Stimulated activated naive CD8-positive, alpha-beta T cell treated with anti-CD3 and anti-CD28 coated beads, Interleukin-15, amount 100 ng/mL, for 72 hours (primary cell): ENCODE results near the gene KRTAP10-3.

Source experiments
- ATAC-seq: fragments of 150-1000 bp; cut with Tn5 transposase; 2 replicates; pipeline ENCODE4 v1.10.0; 2021; ENCODE audit warnings: mild to moderate bottlenecking, moderate library complexity
- DNase-seq, 2 donors: peaks; one replicate each; pipeline ENCODE4 v3.0.0; 2021 to 2022
- H3K27ac Mint-ChIP-seq, 2 donors: one replicate each; pipeline ENCODE4 v1.8.0; 2022; ENCODE audit warnings: mild to moderate bottlenecking in 2 of 2, mixed read lengths in 2 of 2, moderate library complexity in 2 of 2
- H3K27me3 Mint-ChIP-seq: one replicate; pipeline ENCODE4 v1.8.0; 2022; ENCODE audit warnings: mixed read lengths
- H3K4me1 Mint-ChIP-seq: one replicate; pipeline ENCODE4 v1.8.0; 2022; ENCODE audit warnings: mild to moderate bottlenecking, mixed read lengths
- H3K4me3 Mint-ChIP-seq, 2 donors: one replicate each; pipeline ENCODE4 v1.8.0; 2022; ENCODE audit warnings: mild to moderate bottlenecking in 2 of 2, mixed read lengths in 2 of 2, moderate library complexity in 1 of 2
- H3K9me3 Mint-ChIP-seq, 2 donors: one replicate each; pipeline ENCODE4 v1.8.0; 2022; ENCODE audit warnings: mixed read lengths in 2 of 2

Gene KRTAP10-3

DNA sequence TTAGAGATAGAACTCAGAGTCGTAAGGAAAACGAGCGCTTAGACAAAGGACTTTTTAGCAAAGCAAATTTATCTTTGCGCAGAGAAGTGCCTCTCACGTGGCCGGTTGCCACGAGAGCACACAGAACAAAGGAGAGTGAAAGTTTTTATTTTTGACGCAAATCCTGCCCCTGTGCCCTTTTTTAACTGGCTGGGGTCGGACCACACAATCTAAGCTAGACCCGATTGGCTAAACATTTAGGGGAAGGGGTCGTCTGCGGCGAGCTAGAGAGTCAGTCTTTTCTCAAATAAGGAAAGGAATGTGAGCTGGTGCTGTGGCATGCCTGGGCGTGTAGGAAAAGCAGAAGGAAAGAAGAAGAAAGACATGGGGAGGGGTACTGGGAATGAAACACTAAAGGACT lies 9.7 kb downstream of the KRTAP10-3 start:
- Mint-ChIP-seq H3K9me3 (peaks cover 28 to 36% of the 10 kb centered on the region in 2 donors), H3K27me3 (no peaks in the 10 kb centered on the region), H3K4me3 (no peak overlapping the region), H3K27ac (no peak overlapping the region), H3K4me1 (peaks cover 22% of the 10 kb centered on the region)
- ATAC-seq (no peak), DNase-seq (no peak)

GRCh38 chr21:44548381-44548780 lies 10.2 kb downstream of the KRTAP10-3 start:
- Mint-ChIP-seq H3K27ac (no peak overlapping the region), H3K4me3 (peak overlapping the region in 1 of 2 donors; percentile 87)

GRCh38 chr21:44547656-44548331 lies 10.8 kb downstream of the KRTAP10-3 start:
- peaks cover 22% of the 10 kb centered on the region for H3K4me1 Mint-ChIP-seq
- H3K4me3 Mint-ChIP-seq, result peak overlapping the region; percentile 83 to 87
- DNase-seq (peak in 1 of 2 donors; percentile 35), ATAC-seq (peak; percentile 88)
- peak overlapping the region; percentile 85 to 98 for H3K27ac Mint-ChIP-seq
- H3K9me3 Mint-ChIP-seq, result peaks cover 21 to 30% of the 10 kb centered on the region in 2 donors
- H3K27me3 Mint-ChIP-seq, result no peaks in the 10 kb centered on the region

More at GRCh38 chr21:44548381-44548780, 10.2 kb downstream of the KRTAP10-3 start:
- DNase-seq (no peak), ATAC-seq (no peak)
- no peaks in the 10 kb centered on the region for H3K27me3 Mint-ChIP-seq
- H3K4me1 Mint-ChIP-seq, result peaks cover 22% of the 10 kb centered on the region
- H3K9me3 Mint-ChIP-seq, result peaks cover 26 to 36% of the 10 kb centered on the region in 2 donors

DNA sequence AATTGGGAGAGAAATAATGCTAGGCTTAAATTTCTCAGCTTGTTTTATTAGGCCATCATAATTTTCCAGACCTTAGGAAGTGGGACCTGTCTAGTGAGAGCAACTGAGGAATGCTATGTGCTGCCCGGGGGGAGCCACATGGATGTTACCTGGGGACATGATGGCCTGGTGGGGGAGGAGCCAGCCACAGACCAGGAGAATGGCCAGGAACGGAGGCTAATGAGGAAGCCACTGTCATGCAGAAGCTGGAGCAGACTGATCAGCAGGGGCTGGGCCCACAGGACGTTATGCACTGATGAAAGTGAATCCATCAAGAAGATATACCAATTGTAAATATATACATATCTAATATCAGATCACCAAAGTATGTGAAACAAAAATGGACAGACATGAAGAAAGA lies 14.0 kb downstream of the KRTAP10-3 start:
- ATAC-seq (no peak), DNase-seq (no peak)
- Mint-ChIP-seq H3K4me1 (peaks cover 18% of the 10 kb centered on the region), H3K9me3 (peaks cover 20 to 27% of the 10 kb centered on the region in 2 donors), H3K4me3 (no peak overlapping the region), H3K27ac (no peak overlapping the region), H3K27me3 (no peaks in the 10 kb centered on the region)

DNA sequence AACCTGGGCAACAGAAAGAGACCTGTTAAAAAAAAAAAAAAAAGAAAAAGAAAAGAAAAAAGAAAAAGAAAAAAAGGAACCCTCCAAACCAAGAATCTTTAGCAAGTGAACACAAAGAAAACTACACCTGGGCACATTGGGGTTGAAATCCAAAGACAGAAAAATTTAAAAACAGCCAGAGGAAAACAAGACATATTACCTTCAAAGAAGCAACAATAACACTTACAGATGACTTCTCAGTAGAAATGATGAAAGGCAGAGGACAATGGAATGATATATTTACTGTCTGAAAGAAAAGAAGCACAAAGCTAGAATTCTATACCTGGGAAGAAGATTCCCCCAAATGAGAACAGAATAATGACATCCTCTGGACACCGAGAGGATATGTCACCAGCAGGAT lies 15.9 kb downstream of the KRTAP10-3 start:
- ATAC-seq (no peak), DNase-seq (no peak)
- Mint-ChIP-seq H3K27ac (no peak overlapping the region), H3K4me3 (no peak overlapping the region), H3K4me1 (peaks cover 9% of the 10 kb centered on the region), H3K27me3 (no peaks in the 10 kb centered on the region), H3K9me3 (peaks cover 20% of the 10 kb centered on the region in 2 donors)

GRCh38 chr21:44540741-44541288 lies 17.8 kb downstream of the KRTAP10-3 start:
- Mint-ChIP-seq H3K27ac (no peak overlapping the region), H3K27me3 (no peaks in the 10 kb centered on the region), H3K4me1 (no peaks in the 10 kb centered on the region), H3K9me3 (peaks cover 5 to 6% of the 10 kb centered on the region in 2 donors), H3K4me3 (no peak overlapping the region)
- DNase-seq, result no peak
- ATAC-seq, result no peak

GRCh38 chr21:44539991-44540666 lies 18.5 kb downstream of the KRTAP10-3 start, which contains the start of gene KRTAP10-1:
Gene KRTAP10-1, minus strand, starts transcription at chr21:44540195. Its CDS starts 45 bp downstream, at chr21:44540150.
- DNase-seq (no peak), ATAC-seq (no peak)
- Mint-ChIP-seq H3K27me3 (no peaks in the 10 kb centered on the region), H3K27ac (peak within 1 kb of the TSS in 1 of 2 donors; percentile 59), H3K4me1 (no peaks in the 10 kb centered on the region), H3K9me3 (no peaks in the 10 kb centered on the region), H3K4me3 (no peak within 1 kb of the TSS)

- Mint-ChIP-seq H3K27me3 (no peaks in the 10 kb centered on the region), H3K9me3 (no peaks in the 10 kb centered on the region), H3K27ac (no peak overlapping the region), H3K4me3 (no peak overlapping the region), H3K4me1 (no peaks in the 10 kb centered on the region)
- ATAC-seq (no peak), DNase-seq (peak in 1 of 2 donors; percentile 5)
Observed at GRCh38 chr21:44539046-44539445, 19.5 kb downstream of the KRTAP10-3 start.

- peak in 1 of 2 donors; percentile 4 for DNase-seq
- no peaks in the 10 kb centered on the region for H3K4me1 Mint-ChIP-seq
- H3K27me3 Mint-ChIP-seq, result no peaks in the 10 kb centered on the region
- no peak for ATAC-seq
- H3K9me3 Mint-ChIP-seq, result no peaks in the 10 kb centered on the region
- peak overlapping the region in 1 of 2 donors; percentile 48 for H3K27ac Mint-ChIP-seq
- H3K4me3 Mint-ChIP-seq, result no peak overlapping the region
Observed at GRCh38 chr21:44537930-44538911, 20.4 kb downstream of the KRTAP10-3 start.

DNA sequence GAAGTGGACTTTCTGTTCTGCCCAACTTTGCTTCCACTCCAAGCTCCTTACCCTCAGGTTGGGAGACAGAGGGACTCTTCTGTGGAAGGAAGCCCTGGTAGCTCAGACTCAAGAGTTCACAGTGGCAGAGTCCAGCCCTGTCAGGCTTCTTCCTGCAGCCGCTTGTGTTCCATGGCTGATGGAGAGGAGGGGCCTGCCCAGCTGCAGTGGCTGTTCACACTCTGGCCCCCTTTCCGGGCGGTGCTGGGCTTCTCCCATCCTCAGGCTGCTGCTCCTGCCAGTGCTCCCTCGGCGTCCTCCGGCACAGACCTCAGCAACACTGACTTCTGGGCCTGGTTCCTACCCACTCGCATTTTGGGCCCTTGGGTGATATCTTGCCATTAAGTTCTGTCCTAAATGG lies 22.6 kb downstream of the KRTAP10-3 start:
- no peak overlapping the region for H3K27ac Mint-ChIP-seq
- no peak overlapping the region for H3K4me3 Mint-ChIP-seq
- no peak for ATAC-seq
- DNase-seq, result peak in 1 of 2 donors; percentile 6
- no peaks in the 10 kb centered on the region for H3K9me3 Mint-ChIP-seq
- H3K27me3 Mint-ChIP-seq, result no peaks in the 10 kb centered on the region
- H3K4me1 Mint-ChIP-seq, result no peaks in the 10 kb centered on the region

DNA sequence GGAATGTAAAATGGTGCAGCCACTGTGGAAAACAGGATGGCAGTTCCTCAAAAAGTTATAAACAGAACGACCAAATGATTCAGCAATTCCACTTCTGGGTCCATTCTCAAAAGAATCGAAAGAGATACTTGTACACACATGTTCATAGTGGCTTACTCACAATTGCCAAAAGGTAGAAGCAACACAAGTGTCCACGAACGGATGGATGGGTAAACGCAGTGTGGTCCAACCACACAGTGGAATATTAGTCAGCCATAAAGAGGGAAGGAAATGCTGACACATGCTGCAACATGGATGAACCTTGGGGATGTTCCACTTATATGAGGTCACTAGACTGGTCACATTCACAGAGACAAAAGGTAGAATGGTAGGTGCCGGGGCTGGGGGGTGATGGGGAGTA lies 23.9 kb downstream of the KRTAP10-3 start:
- H3K4me3 Mint-ChIP-seq, result no peak overlapping the region
- no peaks in the 10 kb centered on the region for H3K27me3 Mint-ChIP-seq
- H3K9me3 Mint-ChIP-seq, result no peaks in the 10 kb centered on the region
- peak overlapping the region in 1 of 2 donors; percentile 52 for H3K27ac Mint-ChIP-seq
- peak; percentile 39 for ATAC-seq
- H3K4me1 Mint-ChIP-seq, result no peaks in the 10 kb centered on the region
- no peak for DNase-seq

- Mint-ChIP-seq H3K27me3 (no peaks in the 10 kb centered on the region), H3K4me1 (no peaks in the 10 kb centered on the region), H3K9me3 (no peaks in the 10 kb centered on the region), H3K4me3 (no peak overlapping the region), H3K27ac (no peak overlapping the region)
- DNase-seq, result no peak
- peak; percentile 15 for ATAC-seq
Observed at GRCh38 chr21:44533891-44534627, 24.5 kb downstream of the KRTAP10-3 start.

DNA sequence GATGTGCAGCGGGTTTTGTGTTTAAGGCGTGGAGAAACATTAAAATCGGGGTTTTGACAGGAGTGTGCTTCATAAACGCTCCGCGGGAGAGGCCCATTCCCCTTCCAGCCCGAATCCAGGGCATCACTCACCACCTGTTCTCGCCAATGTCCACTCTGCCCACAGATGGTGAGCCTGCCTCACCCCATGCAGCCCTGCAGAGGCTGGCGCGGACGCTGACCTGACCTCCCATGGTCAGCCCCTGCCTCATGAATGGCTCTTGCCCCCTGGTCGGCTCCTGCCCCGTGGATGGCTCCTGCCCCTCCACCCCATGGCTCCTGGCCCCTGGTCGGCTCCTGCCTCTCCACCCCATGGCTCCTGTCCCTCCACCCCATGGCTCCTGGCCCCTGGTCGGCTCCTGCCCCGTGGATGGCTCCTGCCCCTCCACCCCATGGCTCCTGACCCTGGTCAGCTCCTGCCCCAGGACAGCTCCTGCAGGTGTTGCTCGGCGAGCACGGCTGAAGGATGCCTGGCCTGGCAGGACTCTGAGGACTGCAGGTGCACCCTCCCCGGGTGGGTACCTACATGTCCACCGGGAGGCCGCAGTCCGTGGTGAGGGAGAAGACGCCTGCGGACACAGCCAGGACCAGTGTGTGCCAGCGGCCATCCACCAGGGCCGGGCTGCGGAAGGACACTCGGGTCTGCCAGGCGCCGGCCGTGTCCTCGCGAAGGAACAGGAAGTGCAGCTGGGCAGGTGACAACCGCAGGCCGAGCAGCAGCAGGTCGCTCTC lies 25.3 kb downstream of the KRTAP10-3 start:
- no peak overlapping the region for H3K27ac Mint-ChIP-seq
- H3K4me3 Mint-ChIP-seq, result no peak overlapping the region
- DNase-seq (no peak), ATAC-seq (no peak)
- no peaks in the 10 kb centered on the region for H3K27me3 Mint-ChIP-seq
- no peaks in the 10 kb centered on the region for H3K4me1 Mint-ChIP-seq
- no peaks in the 10 kb centered on the region for H3K9me3 Mint-ChIP-seq

- H3K27ac Mint-ChIP-seq, result no peak overlapping the region
- ATAC-seq (no peak), DNase-seq (no peak)
- no peaks in the 10 kb centered on the region for H3K27me3 Mint-ChIP-seq
- no peaks in the 10 kb centered on the region for H3K4me1 Mint-ChIP-seq
- H3K9me3 Mint-ChIP-seq, result no peaks in the 10 kb centered on the region
- no peak overlapping the region for H3K4me3 Mint-ChIP-seq
Observed at GRCh38 chr21:44532712-44533111, 25.9 kb downstream of the KRTAP10-3 start.
